Fibroblast of mammary gland (primary cell): ENCODE data around the gene BTBD7.

ENCODE experiments used
- DNase-seq: peaks from one replicate; pipeline ENCODE4 v3.0.0-alpha.2; 2010; ENCODE audit warnings: low read depth
- H3K4me3 ChIP-seq: 2 replicates; pipeline ENCODE4 v1.5.1; 2011; ENCODE audit warnings: low read depth, mild to moderate bottlenecking, low read length, moderate library complexity; ENCODE audit not compliant: control insufficient read depth
- TF ChIP-seq, protein P1 (sequence below): conservative IDR thresholded peaks from 2 replicates; pipeline ENCODE4 v1.5.1; 2011; ENCODE audit warnings: low read depth, low read length, inconsistent platforms; ENCODE audit not compliant: control insufficient read depth, insufficient read depth

BTBD7 gene

DNA sequence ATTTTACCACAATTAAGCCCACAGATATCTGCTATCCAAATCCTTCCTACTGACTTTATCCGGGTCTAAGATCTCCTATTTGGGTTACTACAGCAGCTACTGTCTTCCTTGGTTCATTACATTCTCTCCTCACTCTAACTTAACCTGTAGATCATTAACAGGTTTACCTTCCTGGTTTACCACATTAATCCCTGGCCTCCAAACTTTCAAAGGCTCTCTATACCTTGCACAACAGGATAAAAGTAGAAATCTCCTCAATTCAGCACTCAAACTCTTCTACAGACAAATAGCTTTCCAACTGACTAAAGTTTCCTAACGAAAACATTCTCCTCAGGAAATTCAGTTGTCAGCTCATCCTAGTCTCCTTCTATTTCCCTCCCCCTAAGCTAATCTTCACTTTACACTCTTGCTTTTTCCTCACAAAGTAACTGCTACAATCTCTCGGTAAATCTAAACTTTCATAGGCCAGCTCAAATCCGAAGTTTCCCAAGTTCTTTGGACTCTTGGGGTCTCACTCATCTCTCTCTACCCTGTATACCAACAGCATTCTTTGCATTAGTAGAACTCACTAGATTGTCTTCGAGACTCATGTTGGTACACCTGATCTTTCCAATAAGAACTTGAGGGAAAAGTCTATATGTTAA, 2.7 kb downstream of the BTBD7 start:
- TF ChIP-seq, protein P1, sequence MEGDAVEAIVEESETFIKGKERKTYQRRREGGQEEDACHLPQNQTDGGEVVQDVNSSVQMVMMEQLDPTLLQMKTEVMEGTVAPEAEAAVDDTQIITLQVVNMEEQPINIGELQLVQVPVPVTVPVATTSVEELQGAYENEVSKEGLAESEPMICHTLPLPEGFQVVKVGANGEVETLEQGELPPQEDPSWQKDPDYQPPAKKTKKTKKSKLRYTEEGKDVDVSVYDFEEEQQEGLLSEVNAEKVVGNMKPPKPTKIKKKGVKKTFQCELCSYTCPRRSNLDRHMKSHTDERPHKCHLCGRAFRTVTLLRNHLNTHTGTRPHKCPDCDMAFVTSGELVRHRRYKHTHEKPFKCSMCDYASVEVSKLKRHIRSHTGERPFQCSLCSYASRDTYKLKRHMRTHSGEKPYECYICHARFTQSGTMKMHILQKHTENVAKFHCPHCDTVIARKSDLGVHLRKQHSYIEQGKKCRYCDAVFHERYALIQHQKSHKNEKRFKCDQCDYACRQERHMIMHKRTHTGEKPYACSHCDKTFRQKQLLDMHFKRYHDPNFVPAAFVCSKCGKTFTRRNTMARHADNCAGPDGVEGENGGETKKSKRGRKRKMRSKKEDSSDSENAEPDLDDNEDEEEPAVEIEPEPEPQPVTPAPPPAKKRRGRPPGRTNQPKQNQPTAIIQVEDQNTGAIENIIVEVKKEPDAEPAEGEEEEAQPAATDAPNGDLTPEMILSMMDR, result no peak
- H3K4me3 ChIP-seq, result no peak overlapping the region
- DNase-seq, result no peak

DNA sequence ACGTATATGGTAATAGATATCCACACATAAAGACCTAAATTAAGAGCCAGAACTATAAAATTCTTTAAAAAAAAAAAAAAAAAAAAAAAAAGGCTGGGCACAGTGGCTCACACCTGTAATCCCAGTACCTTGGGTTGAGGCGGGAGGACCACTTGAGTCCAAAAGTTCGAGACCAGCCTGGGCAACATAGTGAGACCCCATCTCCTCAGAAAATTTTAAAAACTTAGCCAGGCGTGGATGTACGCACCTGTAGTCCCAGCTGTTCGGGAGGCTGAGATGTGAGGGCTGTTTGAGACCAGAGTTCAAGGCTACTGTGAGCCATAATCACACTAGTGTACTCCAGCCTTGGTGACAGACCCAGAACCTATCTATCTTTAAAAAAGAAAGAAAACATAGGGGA, 4.3 kb downstream of the BTBD7 start:
- no peak for DNase-seq
- H3K4me3 ChIP-seq, result no peak overlapping the region
- TF ChIP-seq, protein P1, result no peak

DNA sequence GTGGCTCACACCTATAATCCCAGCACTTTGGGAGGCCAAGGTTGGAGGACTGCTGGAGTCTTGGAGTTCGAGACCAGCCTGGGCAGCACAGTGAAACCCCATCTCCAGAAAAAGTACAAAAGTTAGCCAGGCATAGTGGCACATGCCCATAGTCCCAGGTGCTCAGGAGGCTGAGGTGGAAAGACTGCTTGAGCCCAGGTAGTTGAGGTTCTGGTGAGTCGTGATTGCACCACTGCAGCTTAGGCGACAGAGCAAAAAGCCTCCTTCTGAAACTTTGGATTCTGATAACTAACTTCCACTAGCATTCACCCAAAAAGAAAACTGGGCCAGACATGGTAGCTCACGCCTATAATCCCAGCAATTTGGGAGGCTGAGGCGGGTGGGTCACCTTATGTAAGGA, 6.6 kb downstream of the BTBD7 start:
- TF ChIP-seq, protein P1, result no peak
- H3K4me3 ChIP-seq, result no peak overlapping the region
- no peak for DNase-seq

DNA sequence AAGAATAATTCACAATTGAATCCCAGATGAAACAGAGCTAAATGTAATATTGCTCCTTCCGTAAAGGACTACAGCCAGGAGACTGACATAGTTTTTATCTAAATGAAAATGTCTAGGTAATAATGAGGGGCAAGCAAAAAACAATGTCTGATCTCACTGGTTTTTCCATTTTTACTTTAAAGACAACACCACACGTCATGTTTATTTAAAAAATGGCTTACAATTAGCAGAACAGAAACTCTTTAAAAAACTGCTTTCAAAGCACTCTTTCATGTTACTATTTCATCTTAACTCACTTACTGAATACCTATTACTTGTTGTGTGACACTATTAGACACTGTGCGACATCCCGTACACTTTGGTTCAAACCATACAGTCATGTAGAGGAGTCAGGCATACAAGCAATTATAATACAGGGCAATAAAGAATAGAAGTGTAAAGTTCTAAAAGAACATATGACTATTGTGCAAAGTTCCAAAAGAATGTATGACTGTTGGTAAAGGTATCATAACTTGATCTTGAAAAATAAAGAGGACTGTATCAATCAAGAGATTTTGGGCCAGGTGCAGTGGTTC, 9.1 kb downstream of the BTBD7 start:
- H3K4me3 ChIP-seq, result no peak overlapping the region
- TF ChIP-seq, protein P1, result no peak
- DNase-seq, result no peak

DNA sequence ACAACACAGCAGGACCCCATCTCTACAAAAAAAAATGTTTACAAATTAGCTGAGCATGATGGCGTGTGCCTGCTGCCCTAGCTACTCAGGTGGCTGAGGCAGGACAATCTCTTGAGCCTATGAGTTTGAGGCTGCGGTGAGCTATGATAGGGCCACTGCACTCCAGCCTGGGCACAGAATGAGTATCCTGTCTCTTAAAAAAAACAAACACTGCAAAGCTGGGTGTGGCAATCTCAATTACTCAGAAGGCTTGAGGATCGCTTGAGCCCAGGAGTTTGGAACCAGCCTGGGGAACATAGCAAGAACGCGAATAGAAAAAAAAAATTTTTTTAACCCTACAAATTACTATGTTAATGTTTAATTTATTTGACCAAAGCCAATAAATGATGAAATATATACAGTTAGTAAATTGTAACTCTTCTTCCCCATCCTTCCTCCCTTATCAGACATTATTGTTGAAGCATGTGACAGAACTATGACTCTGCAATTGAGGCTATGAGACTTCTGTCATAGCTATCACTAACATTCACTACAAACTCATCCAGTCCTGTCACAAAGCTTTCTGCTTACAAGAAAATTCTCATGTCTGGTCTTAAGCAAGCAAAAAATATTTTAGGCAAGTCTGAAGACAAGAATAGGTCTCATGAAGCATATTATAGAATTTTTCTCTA, 9.8 kb downstream of the BTBD7 start:
- DNase-seq, result no peak
- TF ChIP-seq, protein P1, result no peak
- no peak overlapping the region for H3K4me3 ChIP-seq

DNA sequence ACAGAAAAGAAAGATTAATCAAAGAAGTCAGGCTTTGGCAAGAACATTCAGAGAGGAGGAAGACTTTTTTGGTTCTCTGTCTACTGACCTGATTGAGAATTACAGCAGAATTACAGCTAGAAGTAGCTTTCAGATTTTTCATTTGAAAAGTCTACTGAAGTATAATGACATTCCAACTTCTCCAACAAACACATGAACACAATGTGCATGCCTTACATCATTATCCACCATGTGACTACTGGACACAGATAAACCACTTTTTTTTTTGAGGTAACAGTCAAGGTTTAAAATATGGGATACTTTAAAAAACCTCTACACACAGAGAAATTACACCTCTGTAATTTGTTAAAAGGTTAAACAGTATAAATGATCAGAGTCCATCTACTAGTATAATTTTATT, 12.3 kb downstream of the BTBD7 start:
- TF ChIP-seq, protein P1, result no peak
- DNase-seq, result peak; percentile 11
- no peak overlapping the region for H3K4me3 ChIP-seq
